ENCODE results near the gene NASP.

DNA sequence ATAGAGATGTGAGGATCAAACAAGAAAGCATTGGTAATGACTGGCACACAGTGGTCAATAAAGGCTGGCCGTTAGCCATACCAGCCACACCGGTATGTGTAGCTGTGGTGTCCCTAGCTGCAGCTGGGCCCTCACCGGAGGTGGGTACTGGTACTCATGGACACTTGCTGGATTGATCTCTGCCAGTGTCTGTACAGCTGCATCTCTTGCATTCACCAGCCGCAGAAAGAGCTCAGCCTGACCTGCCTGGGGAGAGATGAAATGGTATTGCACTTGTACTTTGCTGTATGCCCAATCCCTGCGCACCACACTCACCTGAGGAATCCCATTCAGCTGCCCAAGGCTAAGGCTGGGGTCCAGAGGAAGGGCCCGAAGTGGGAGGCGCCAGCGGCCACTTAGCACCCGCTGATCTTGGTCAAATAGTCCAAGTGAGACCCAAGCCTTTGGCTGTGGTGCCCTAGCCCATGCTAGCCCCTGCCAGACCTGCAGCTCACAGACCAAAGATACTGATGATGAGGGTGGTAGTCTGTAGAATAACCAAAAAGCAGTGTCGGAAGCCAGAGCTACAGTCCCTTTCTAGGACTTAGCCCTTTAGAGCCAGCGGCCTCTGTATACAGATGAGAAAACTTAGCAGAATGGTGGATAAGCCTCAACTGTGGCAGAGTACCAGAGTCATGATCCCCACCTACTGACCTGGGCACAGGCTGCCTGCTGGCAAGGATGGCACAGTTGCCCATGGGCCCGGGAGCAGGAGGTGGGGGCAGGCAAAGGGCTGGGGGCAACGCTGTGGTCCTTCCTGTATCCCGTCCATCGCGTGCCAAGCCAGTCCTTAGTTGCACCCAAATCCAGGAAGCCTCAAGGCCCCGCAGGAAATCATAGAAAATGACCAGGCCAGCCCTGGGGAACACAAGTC lies 37.0 kb downstream of the NASP start:
- TF ChIP-seq EP300 (IDR thresholded peaks at IDR 0.05) = no peak
- TF ChIP-seq CTCF (IDR thresholded peaks at IDR 0.05) = no peak
- TF ChIP-seq POLR2A (IDR thresholded peaks at IDR 0.05; ENCODE audit: low read depth) = no peak

Data from esophagus muscularis mucosa (tissue), 4 donors.